Liver (tissue), 9 donors: ENCODE measurements around the gene RAB14. TPM values are rescaled to one million over a fixed set of nuclear protein-coding genes. Genes with fewer than 3 reads are reported as not detected.

Experiments
- DNase-seq: peaks from one replicate; pipeline ENCODE4 v3.0.0-alpha.2; 2017; ENCODE audit warnings: low spot score
- H3K27ac ChIP-seq, 2 donors: one replicate each; pipeline ENCODE4 v1.7.0; 2013; ENCODE audit warnings: inconsistent platforms in 2 of 2, low read length in 2 of 2, control low read depth in 1 of 2, low read depth in 1 of 2, mild to moderate bottlenecking in 1 of 2
- H3K27me3 ChIP-seq, 4 donors: one replicate each; pipeline versions ENCODE4 v1.6.1 to v1.7.0; 2013; ENCODE audit warnings: low read length in 3 of 4, inconsistent platforms in 1 of 4, mild to moderate bottlenecking in 1 of 4, moderate library complexity in 1 of 4; ENCODE audit not compliant: control insufficient read depth in 4 of 4, insufficient read depth in 4 of 4
- H3K36me3 ChIP-seq, 4 donors: one replicate each; pipeline versions ENCODE4 v1.6.1 to v1.7.0; 2013; ENCODE audit warnings: low read length in 3 of 4, mild to moderate bottlenecking in 3 of 4, low read depth in 1 of 4, moderate library complexity in 1 of 4; ENCODE audit not compliant: control insufficient read depth in 4 of 4, insufficient read depth in 3 of 4
- H3K4me1 ChIP-seq, 4 donors: one replicate each; pipeline versions ENCODE4 v1.6.1 to v1.7.0; 2013; ENCODE audit warnings: low read length in 3 of 4, mild to moderate bottlenecking in 3 of 4, moderate library complexity in 1 of 4; ENCODE audit not compliant: control insufficient read depth in 4 of 4, insufficient read depth in 4 of 4
- H3K4me3 ChIP-seq, 3 donors: one replicate each; pipeline versions ENCODE4 v1.6.1 to v1.7.0; 2013; ENCODE audit warnings: low read length in 3 of 3, control low read depth in 1 of 3, low read depth in 1 of 3, mild to moderate bottlenecking in 1 of 3
- H3K9ac ChIP-seq, 2 donors: one replicate each; pipeline ENCODE4 v1.7.0; 2013; ENCODE audit warnings: low read length in 2 of 2, mild to moderate bottlenecking in 2 of 2, moderate library complexity in 2 of 2, control low read depth in 1 of 2, low read depth in 1 of 2
- H3K9me3 ChIP-seq, 4 donors: one replicate each; pipeline versions ENCODE4 v1.6.1 to v1.7.0; 2013; ENCODE audit warnings: low read length in 3 of 4; ENCODE audit not compliant: control insufficient read depth in 4 of 4
- EGR1 ChIP-seq, 2 donors: IDR thresholded peaks; 2 replicates each; pipeline ENCODE4 v1.6.1; 2016 to 2018; ENCODE audit warnings: antibody characterized with exemption in 2 of 2, low read depth in 2 of 2
- FOXA1 ChIP-seq: IDR thresholded peaks from 2 replicates; pipeline ENCODE4 v1.6.1; 2016; ENCODE audit warnings: antibody characterized with exemption
- FOXA2 ChIP-seq: IDR thresholded peaks from 2 replicates; pipeline ENCODE4 v1.6.1; 2016; ENCODE audit warnings: antibody characterized with exemption
- GABPA ChIP-seq, 2 donors: IDR thresholded peaks in 1 of 2; conservative IDR thresholded peaks in 1 of 2; 2 replicates each; pipeline ENCODE4 v1.6.1; 2016; ENCODE audit warnings: antibody characterized with exemption in 2 of 2, mild to moderate bottlenecking in 1 of 2, moderate library complexity in 1 of 2
- HNF4A ChIP-seq, 2 donors: conservative IDR thresholded peaks; 2 replicates each; pipeline ENCODE4 v1.6.1; 2016; ENCODE audit warnings: antibody characterized with exemption in 2 of 2, mild to moderate bottlenecking in 2 of 2
- HNF4G ChIP-seq: IDR thresholded peaks from 2 replicates; pipeline ENCODE4 v1.6.1; 2016; ENCODE audit warnings: antibody characterized with exemption
- JUND ChIP-seq, 2 donors: IDR thresholded peaks; 2 replicates each; pipeline ENCODE4 v1.6.1; 2016; ENCODE audit warnings: antibody characterized with exemption in 2 of 2
- NR2F2 ChIP-seq: IDR thresholded peaks from 2 replicates; pipeline ENCODE4 v1.6.1; 2016; ENCODE audit warnings: antibody characterized with exemption
- RAD21 ChIP-seq, 2 donors: IDR thresholded peaks; 2 replicates each; pipeline ENCODE4 v1.6.1; 2016; ENCODE audit warnings: antibody characterized with exemption in 2 of 2, mild to moderate bottlenecking in 2 of 2
- RXRA ChIP-seq, 2 donors: IDR thresholded peaks; 2 replicates each; pipeline ENCODE4 v1.6.1; 2017 to 2018; ENCODE audit warnings: antibody characterized with exemption in 2 of 2, mild to moderate bottlenecking in 1 of 2
- SP1 ChIP-seq: IDR thresholded peaks from 2 replicates; pipeline ENCODE4 v1.6.1; 2018; ENCODE audit warnings: antibody characterized with exemption, mild to moderate bottlenecking
- YY1 ChIP-seq: IDR thresholded peaks from 2 replicates; pipeline ENCODE4 v1.6.1; 2016; ENCODE audit warnings: antibody characterized with exemption, mild to moderate bottlenecking
- WGBS: extraction: QIAGEN DNeasy Blood & Tissue Kit; methylation state at CpG from one replicate; pipeline ENCODE4 v1.1.7; 2013; 5-methylcytosine and 5-hydroxymethylcytosine counted together
- polyA plus RNA-seq, 2 donors: library from polyadenylated mRNA; stranded (reverse) in 1 of 2; unstranded in 1 of 2; fragments of 200-250 nt in 1 of 2; fragments of >200 nt in 1 of 2; fragmentation: Nextera tagmentation in 1 of 2; extraction: Ambion mirVana in 1 of 2; gene quantifications; one replicate each; pipeline versions ENCODE4 v1.2.1 to v1.2.3, GENCODE V29; 2013 to 2015
- total RNA-seq, 2 donors: library from RNA; depleted of rRNA; stranded (reverse); fragments of >200 nt; gene quantifications; one replicate each; pipeline ENCODE4 v1.2.3, GENCODE V29; 2014
- TF ChIP-seq, protein P1 (sequence below): fragments of 150-350 bp; IDR thresholded peaks from 2 replicates; pipeline ENCODE4 v1.5.1; 2017; ENCODE audit warnings: improper control_type of control experiment, low read depth, low read length; ENCODE audit not compliant: missing input control
- TF ChIP-seq, protein P2 (sequence below): IDR thresholded peaks from 2 replicates; pipeline ENCODE4 v1.6.1; 2016; ENCODE audit warnings: antibody characterized with exemption, mild to moderate bottlenecking
- TF ChIP-seq, protein P3 (sequence below): IDR thresholded peaks from 2 replicates; pipeline ENCODE4 v1.6.1; 2016; ENCODE audit warnings: antibody characterized with exemption
- TF ChIP-seq, protein P4 (sequence below): IDR thresholded peaks from 2 replicates; pipeline ENCODE4 v1.6.1; 2016; ENCODE audit warnings: antibody characterized with exemption
- donor health status: healthy.
- donor health status: healthy.
- donor health status: healthy.
- donor health status: healthy.
- donor health status: healthy.

Gene RAB14
- total and polyA plus RNA-seq, 4 donors: 25.9 to 48.2 (median 36.5) TPM

DNA sequence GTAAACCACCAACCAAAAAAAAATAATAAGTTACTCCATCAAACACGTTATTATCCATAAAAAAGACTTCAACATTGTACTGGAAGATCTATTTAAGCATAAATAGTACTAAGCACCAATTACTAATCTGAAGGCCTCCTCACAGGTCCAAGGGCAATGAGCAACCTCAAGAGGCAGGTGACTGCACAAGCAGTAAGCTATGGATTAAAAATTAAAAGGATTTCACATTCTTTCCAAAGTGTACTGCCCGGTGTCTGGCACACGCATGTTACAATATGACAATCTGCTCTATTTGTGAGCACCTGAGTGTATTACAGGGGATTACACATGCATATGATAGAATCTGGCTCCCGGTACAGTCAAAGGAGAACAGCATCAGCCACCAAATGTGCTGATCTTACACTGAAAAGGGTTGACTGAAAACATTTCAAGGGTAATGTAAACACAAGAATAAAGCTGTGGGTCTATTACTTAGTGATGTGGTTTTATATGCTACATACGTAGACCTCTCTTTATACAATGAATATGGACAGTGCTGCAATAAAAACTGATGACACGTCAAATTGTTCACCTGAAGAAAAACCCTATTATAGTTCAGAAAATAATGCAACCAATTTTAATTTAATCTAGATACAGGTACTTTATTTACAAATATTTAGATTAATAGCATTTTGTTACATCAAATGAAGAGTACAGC lies 22.8 kb downstream of the RAB14 start (continued):
- TF ChIP-seq, protein P1, sequence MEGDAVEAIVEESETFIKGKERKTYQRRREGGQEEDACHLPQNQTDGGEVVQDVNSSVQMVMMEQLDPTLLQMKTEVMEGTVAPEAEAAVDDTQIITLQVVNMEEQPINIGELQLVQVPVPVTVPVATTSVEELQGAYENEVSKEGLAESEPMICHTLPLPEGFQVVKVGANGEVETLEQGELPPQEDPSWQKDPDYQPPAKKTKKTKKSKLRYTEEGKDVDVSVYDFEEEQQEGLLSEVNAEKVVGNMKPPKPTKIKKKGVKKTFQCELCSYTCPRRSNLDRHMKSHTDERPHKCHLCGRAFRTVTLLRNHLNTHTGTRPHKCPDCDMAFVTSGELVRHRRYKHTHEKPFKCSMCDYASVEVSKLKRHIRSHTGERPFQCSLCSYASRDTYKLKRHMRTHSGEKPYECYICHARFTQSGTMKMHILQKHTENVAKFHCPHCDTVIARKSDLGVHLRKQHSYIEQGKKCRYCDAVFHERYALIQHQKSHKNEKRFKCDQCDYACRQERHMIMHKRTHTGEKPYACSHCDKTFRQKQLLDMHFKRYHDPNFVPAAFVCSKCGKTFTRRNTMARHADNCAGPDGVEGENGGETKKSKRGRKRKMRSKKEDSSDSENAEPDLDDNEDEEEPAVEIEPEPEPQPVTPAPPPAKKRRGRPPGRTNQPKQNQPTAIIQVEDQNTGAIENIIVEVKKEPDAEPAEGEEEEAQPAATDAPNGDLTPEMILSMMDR: no peak
- TF ChIP-seq EGR1 (IDR thresholded peaks at IDR 0.05; ENCODE audit: low read depth in 2 of 2) (peak in 1 of 2 donors; percentile 46), RAD21 (IDR thresholded peaks at IDR 0.05) (peak; percentile 15 to 26)

GRCh38 chr9:121173501-121173900 lies 28.2 kb downstream of the RAB14 start:
- H3K9ac ChIP-seq: no peak overlapping the region
- H3K4me3 ChIP-seq: no peak overlapping the region
- no peaks in the 10 kb centered on the region for H3K9me3 ChIP-seq
- no peak for DNase-seq
- 97% methylated on average over 7 of the region's 7 CpGs for WGBS
- H3K36me3 ChIP-seq: peaks cover 0 to 21% (median 17%) of the 10 kb centered on the region in 4 donors
- no peak for TF ChIP-seq GABPA (IDR thresholded peaks at IDR 0.05 in 1 of 2, conservative IDR thresholded peaks at IDR 0.05 in 1 of 2)
- no peak for TF ChIP-seq EGR1 (IDR thresholded peaks at IDR 0.05; ENCODE audit: low read depth in 2 of 2)
- no peak for TF ChIP-seq SP1
- no peak for TF ChIP-seq RXRA (IDR thresholded peaks at IDR 0.05)
- no peak for TF ChIP-seq FOXA1
- no peak for TF ChIP-seq HNF4A (conservative IDR thresholded peaks at IDR 0.05)
- no peak for TF ChIP-seq JUND (IDR thresholded peaks at IDR 0.05)
- TF ChIP-seq, protein P2, sequence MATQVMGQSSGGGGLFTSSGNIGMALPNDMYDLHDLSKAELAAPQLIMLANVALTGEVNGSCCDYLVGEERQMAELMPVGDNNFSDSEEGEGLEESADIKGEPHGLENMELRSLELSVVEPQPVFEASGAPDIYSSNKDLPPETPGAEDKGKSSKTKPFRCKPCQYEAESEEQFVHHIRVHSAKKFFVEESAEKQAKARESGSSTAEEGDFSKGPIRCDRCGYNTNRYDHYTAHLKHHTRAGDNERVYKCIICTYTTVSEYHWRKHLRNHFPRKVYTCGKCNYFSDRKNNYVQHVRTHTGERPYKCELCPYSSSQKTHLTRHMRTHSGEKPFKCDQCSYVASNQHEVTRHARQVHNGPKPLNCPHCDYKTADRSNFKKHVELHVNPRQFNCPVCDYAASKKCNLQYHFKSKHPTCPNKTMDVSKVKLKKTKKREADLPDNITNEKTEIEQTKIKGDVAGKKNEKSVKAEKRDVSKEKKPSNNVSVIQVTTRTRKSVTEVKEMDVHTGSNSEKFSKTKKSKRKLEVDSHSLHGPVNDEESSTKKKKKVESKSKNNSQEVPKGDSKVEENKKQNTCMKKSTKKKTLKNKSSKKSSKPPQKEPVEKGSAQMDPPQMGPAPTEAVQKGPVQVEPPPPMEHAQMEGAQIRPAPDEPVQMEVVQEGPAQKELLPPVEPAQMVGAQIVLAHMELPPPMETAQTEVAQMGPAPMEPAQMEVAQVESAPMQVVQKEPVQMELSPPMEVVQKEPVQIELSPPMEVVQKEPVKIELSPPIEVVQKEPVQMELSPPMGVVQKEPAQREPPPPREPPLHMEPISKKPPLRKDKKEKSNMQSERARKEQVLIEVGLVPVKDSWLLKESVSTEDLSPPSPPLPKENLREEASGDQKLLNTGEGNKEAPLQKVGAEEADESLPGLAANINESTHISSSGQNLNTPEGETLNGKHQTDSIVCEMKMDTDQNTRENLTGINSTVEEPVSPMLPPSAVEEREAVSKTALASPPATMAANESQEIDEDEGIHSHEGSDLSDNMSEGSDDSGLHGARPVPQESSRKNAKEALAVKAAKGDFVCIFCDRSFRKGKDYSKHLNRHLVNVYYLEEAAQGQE: no peak
- H3K4me1 ChIP-seq: peaks cover 0 to 15% (median 7%) of the 10 kb centered on the region in 4 donors
- H3K27me3 ChIP-seq: no peaks in the 10 kb centered on the region
- no peak overlapping the region for H3K27ac ChIP-seq

DNA sequence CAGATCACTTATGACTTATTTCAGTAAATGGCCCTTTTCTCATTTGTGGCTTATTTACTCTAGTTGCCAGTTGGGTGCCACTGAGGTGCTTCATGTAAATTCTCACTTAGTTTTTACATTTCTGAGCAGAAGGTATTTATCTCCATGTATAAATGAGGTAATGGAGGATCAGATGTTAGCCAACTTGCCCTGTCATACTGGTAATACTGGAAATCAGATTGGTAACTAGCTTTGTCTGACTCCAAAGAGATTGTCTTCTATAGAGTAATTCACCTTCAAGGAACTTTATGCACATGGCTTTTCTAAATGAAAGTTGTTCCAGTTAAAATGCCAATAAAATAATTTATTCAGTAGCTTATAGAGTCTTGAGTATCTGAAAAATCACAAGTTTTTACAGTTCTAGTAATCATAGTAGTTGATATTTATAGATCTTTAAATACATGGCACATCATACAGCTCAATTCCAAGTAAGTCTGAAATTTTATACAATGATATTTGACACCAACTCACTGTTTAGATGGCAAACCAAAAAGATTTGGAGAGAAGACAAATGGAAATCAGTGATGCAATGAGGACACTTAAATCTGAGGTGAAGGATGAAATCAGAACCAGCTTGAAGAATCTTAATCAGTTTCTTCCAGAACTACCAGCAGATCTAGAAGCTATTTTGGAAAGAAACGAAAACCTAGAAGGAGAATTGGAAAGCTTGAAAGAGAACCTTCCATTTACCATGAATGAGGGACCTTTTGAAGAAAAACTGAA lies 28.8 kb downstream of the RAB14 start:
- peaks cover 0 to 9% (median 2%) of the 10 kb centered on the region in 4 donors for H3K4me1 ChIP-seq
- peaks cover 0 to 21% (median 17%) of the 10 kb centered on the region in 4 donors for H3K36me3 ChIP-seq
- H3K9me3 ChIP-seq: no peaks in the 10 kb centered on the region
- 98% methylated on average over 1 of the region's 1 CpG for WGBS
- DNase-seq: no peak
- H3K9ac ChIP-seq: no peak overlapping the region
- no peak overlapping the region for H3K27ac ChIP-seq
- TF ChIP-seq, protein P2: no peak
- no peak for TF ChIP-seq HNF4A (conservative IDR thresholded peaks at IDR 0.05)
- TF ChIP-seq NR2F2: no peak
- no peak for TF ChIP-seq EGR1 (IDR thresholded peaks at IDR 0.05; ENCODE audit: low read depth in 2 of 2)
- TF ChIP-seq, protein P3, sequence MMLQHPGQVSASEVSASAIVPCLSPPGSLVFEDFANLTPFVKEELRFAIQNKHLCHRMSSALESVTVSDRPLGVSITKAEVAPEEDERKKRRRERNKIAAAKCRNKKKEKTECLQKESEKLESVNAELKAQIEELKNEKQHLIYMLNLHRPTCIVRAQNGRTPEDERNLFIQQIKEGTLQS: no peak
- no peak for TF ChIP-seq GABPA (IDR thresholded peaks at IDR 0.05 in 1 of 2, conservative IDR thresholded peaks at IDR 0.05 in 1 of 2)
- TF ChIP-seq RXRA (IDR thresholded peaks at IDR 0.05): no peak
- no peak for TF ChIP-seq FOXA2
- TF ChIP-seq YY1: no peak
- TF ChIP-seq HNF4G: no peak
- TF ChIP-seq, protein P4, sequence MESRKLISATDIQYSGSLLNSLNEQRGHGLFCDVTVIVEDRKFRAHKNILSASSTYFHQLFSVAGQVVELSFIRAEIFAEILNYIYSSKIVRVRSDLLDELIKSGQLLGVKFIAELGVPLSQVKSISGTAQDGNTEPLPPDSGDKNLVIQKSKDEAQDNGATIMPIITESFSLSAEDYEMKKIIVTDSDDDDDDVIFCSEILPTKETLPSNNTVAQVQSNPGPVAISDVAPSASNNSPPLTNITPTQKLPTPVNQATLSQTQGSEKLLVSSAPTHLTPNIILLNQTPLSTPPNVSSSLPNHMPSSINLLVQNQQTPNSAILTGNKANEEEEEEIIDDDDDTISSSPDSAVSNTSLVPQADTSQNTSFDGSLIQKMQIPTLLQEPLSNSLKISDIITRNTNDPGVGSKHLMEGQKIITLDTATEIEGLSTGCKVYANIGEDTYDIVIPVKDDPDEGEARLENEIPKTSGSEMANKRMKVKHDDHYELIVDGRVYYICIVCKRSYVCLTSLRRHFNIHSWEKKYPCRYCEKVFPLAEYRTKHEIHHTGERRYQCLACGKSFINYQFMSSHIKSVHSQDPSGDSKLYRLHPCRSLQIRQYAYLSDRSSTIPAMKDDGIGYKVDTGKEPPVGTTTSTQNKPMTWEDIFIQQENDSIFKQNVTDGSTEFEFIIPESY: no peak
- TF ChIP-seq FOXA1: no peak
- TF ChIP-seq RAD21 (IDR thresholded peaks at IDR 0.05): no peak
- no peak overlapping the region for H3K4me3 ChIP-seq
- H3K27me3 ChIP-seq: no peaks in the 10 kb centered on the region
